RCC 7860 (cell line): ENCODE results near the gene CAPS.
"Not testable (repeated sequence)": the region's sequence is repeated elsewhere in the genome, so short reads cannot be mapped to it uniquely, and the experiment has no call there.

Experiments
- DNase-seq: peaks from one replicate; pipeline ENCODE4 v3.0.0-alpha.2; 2015; ENCODE audit warnings: low spot score
- FAIRE-seq: peaks from 2 replicates; lab custom pipeline; 2012; peaks lifted over from hg19 to GRCh38; lab: Jason Lieb, UNC

Gene CAPS

DNA sequence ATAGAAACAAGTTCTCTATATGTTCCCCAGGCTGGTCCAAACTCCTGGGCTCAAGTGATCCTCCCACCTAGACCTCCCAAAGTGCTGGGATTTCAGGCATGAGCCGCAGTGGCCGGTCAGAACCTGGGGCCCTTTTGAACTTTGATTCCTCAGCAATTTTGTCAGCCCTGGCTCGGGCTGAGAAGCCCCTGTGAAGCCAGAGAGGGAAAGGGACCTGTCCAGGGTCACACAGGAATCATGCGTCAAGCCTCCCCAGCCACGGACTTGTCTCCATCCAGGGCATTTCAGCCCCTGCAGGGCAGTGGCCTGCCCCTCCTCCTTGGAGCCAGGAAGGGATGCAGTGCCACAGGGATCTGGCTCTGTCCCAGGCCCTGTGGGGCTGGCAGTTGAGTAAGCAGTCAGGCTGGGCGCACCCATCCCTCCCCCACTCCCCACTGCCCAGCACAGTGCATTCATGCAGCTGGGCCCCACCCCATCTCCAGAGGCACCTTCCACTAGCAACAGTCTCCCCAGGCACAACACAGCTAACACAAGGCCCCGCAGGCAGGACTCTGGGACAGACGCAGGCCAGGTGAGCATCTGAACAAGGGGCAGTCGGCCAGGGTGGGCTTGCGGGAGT, at the start of gene CAPS:
CAPS (plus strand) TSS at position 516 of the 619 bp plus-strand sequence. CDS start 153 bp downstream, outside the sequence.
- DNase-seq (peak; percentile 80), FAIRE-seq (peak; percentile 84)

DNA sequence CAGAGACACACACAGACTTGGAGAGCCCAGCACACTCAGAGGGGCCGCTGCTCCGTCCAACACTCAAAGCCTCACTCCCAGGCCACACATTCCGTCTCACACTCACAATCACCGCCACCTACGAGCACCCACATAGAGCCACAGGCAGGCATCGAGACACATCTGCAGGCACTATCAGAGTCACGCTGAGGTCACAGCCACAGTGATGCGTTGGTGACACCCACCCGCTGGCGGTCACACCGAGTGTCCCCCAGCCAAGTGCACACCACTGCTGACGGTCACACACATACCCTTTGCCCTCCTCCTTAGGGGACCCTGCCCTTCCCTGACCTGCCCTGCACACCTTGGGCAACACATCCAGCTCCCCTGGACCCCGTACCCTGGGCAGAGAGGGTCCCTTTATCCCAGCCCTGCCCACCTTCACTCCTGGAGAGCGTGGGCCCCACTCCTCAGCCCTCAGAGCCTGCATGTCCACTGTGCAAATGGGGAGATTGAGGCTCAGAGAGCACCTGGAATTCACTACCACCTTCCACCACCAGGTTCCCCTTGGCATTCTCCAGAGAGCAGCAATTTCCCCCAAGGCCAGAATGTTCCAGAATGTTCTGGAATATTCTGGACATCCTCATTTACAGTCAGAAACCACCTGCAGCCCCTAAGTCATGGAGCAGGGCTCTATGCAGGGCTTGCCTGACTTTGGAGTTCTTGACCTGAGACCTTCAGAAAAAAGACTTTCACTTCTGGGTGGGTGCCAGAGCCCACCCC, 49.1 kb upstream of the CAPS start:
- FAIRE-seq (no peak), DNase-seq (no peak)

- FAIRE-seq (no peak), DNase-seq (no peak)
Observed at GRCh38 chr19:5865772-5866171, 48.3 kb upstream of the CAPS start.

DNA sequence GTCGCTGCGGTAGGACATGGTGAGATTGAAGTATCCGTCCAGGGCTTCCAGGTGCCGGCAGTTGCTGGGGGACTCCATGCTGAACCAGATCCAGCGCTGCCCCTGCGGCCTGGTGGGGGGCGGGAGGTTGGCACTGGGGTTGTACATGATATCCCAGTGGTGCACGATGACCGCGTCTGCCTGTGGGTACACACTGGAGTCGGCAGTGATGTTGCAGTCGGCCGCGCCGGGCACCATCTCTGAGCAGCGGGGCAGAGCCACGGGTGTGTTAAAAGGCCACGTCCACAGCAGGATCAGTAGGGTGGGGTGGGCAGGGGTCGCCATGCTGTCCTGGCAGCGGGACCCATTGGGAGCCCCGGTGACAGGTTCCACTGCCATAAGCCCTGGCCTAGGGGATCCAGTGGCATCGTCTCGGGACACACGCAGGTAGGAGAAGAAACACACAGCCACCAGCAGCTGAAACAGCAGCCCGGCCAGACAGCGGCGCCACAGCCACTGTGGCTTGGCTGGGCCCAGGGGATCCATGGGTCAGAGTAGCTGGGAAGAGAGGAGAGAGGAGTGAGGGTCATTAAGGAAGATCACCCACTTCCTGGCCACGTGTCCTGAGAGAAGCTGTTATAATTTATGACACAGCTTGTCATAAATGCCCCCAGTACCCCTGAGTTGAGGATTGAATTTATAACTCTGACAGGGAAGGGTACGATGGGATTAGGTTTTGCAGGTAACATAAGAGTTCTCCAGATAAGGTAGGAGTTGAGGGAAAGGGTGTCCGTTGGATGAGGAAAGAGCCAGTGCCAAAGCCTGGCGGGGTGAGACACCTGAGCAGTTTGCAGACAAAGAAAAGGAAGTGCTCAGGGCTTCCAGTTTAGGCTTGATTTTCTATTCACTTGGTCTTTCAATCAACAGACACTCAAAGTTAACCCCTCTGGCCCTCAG, 46.6 kb upstream of the CAPS start:
- DNase-seq: no peak
- no peak for FAIRE-seq

- DNase-seq: no peak
- no peak for FAIRE-seq
Observed at GRCh38 chr19:5870986-5871394, 43.1 kb upstream of the CAPS start.

GRCh38 chr19:5873617-5874199, 40.3 kb upstream of the CAPS start:
- FAIRE-seq (no peak), DNase-seq (no peak)

DNA sequence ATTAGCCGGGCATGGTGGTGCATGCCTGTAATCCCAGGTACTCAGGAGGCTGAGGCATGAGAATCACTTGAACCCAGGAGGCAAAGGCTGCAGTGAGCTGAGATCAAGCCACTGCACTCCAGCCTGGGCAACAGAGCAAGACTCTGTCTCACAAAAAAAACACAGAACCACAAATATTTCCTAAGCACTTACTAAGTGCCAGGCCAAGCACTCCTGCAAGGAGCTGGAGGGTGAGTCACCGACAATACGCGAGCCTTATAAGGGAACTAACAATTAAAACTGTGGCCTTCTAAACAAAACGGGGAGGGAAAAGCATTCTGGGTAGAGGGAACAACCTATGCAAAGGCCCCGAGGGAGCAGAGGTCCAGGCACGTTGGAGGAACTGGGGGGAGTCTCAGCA, 39.6 kb upstream of the CAPS start:
- DNase-seq: peak; percentile 38
- not testable (repeated sequence) for FAIRE-seq

DNA sequence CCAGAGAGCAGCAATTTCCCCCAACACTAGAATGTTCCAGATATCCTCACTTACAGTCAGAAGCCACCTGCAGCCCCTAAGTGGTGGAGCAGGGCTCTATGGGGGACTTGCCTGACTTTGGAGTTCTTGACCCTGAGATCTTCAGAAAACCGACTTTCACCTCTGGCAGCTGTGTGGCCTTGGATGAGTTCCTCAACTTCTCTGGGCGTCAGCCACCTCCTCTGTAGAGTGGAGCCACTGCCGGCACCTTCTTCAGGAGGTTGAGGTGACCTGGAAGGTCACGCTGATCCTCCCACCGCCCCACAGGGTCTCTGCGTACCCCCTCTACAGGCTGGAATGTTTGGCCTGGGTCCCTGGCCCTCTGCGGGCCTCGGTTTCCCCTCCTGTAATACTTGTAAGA, 36.6 kb upstream of the CAPS start:
- DNase-seq (no peak), FAIRE-seq (no peak)

- FAIRE-seq (no peak), DNase-seq (no peak)
Observed at GRCh38 chr19:5877882-5878281, 36.2 kb upstream of the CAPS start.

DNA sequence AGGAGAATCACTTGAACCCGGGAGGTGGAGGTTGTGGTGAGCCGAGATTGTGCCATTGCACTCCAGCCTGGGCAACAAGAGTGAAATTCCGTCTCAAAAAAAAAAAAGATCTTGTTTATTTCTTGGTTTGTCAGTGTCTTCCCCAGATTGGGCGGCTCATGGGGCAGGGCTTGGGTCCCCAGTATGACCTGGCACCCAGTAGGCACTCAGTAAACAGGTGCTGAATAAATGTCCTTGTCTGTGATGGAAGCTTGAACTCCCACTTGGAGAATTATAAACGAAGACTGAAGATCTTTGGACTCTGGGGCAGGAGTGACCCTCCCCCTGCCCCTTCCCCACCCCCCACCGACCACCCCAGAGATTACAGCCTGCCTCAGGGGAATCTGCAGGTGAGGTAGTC, 33.9 kb upstream of the CAPS start:
- DNase-seq: no peak
- FAIRE-seq: no peak

DNA sequence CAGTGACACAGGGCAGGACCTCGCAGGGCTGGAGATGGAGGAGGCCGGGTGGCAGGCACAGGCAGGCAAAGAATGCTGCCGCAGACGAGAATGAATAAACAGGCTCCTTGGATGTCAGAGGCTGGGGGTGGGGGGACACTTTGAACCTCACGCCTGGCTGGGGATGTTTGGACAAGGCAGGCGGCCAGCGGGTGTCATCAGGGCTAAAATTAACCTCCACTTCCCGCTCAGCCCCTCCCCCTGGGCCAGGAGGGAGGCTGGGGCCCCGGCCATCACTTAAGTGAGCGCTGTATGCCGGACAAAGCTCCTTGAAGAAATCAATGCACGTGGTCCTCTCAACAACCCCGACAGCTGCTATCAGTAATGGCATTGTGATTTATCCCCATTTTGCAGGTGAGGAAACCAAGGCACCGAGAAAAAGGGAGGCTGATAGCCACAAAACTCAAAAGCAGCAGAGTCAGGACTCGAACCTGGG, 33.4 kb upstream of the CAPS start:
- FAIRE-seq: no peak
- DNase-seq: peak; percentile 12

DNA sequence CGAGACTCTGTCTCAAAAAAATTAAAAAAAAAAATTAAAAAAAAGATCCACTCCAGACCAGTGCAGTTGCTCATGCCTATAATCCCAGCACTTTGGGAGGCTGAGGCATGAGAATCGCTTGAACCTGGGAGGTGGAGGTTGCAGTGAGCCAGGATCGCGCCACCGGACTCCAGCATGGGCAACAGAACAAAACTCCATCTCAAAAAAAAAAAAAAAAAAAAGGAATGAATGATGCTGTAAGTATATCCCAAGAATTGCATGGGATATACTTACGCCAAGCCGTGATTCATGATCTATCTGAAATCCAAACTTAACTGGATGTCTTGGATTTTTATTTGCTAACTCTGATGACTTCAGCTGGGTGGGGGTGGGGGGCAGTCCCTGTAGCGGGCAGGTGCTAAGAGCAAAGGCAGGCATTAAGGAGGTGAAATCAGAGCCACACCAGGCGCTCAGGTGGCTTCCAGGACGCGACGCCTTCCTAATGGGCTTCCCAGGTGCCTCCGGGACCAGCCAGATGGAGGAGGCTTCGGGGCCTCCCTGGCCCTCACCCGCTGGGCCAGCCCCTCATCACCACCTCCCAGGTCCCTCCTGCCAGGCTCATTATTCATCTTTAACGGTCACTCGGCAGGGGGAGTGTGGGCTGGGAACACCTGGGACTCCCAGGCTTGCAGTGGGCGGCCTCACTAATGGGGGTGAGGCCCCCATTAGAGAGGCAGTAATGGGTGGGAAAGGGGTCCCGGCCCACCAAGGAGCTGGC, 32.3 kb upstream of the CAPS start:
- DNase-seq: no peak
- FAIRE-seq: no peak

DNA sequence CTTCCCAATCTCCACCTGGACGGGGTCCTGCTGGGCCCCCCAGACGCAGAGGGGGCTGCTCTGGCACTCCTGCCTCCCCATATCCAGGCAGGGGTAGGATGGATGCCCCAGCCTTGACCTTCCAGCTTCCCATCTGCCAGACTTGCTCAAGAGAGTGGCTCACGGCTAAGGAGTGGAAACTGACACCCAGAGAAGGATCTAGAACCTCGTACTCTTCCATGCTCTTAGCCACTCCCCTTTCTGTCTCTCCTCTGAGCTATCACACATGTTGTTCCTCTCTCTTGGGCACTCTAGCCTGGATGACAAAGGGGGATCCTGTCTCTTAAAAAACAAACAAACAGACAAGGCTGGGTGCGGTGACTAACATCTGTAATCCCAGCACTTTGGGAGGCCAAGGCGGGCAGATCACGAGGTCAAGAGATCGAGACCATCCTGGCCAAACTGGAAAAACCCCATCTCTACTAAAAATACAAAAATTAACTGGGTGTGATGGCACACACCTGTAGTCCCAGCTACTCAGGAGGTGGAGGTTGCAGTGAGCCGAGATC, 31.6 kb upstream of the CAPS start:
- FAIRE-seq: no peak
- no peak for DNase-seq

GRCh38 chr19:5883157-5883873, 30.7 kb upstream of the CAPS start:
- not testable (repeated sequence) for DNase-seq, FAIRE-seq

GRCh38 chr19:5884065-5884811, 29.8 kb upstream of the CAPS start:
- FAIRE-seq, DNase-seq: not testable (repeated sequence)

- FAIRE-seq: no peak
- DNase-seq: no peak
Observed at GRCh38 chr19:5889288-5889971, 24.6 kb upstream of the CAPS start.

GRCh38 chr19:5890099-5890498, 24.0 kb upstream of the CAPS start:
- FAIRE-seq: no peak
- no peak for DNase-seq

DNA sequence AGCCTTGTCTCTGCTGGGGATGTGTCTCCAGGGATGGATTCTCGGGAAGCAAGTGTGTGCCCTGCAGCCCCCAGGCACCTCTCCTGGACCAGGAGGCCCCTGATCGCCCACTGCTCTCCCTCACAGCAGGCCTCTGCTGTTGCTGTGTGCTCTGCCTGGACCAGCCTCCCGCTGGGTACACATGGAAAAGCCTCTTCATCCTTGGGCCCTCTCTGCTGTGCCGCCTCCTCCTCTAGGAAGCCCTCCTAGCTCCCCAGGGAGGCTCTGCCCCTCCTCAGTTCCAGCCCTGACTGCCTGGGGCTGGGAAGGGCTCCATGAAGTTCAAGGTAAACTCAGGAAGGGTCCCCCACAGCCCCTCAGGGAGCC, 22.5 kb upstream of the CAPS start:
- DNase-seq (no peak), FAIRE-seq (no peak)
